Liver (tissue), 3 donors: ENCODE measurements around the gene SYT2.

ENCODE experiments used
- GABPA ChIP-seq, 2 donors: IDR thresholded peaks in 1 of 2; conservative IDR thresholded peaks in 1 of 2; 2 replicates each; pipeline ENCODE4 v1.6.1; 2016; ENCODE audit warnings: antibody characterized with exemption in 2 of 2, mild to moderate bottlenecking in 1 of 2, moderate library complexity in 1 of 2
- JUND ChIP-seq, 2 donors: IDR thresholded peaks; 2 replicates each; pipeline ENCODE4 v1.6.1; 2016; ENCODE audit warnings: antibody characterized with exemption in 2 of 2
- RAD21 ChIP-seq, 2 donors: IDR thresholded peaks; 2 replicates each; pipeline ENCODE4 v1.6.1; 2016; ENCODE audit warnings: antibody characterized with exemption in 2 of 2, mild to moderate bottlenecking in 2 of 2
- SP1 ChIP-seq: IDR thresholded peaks from 2 replicates; pipeline ENCODE4 v1.6.1; 2018; ENCODE audit warnings: antibody characterized with exemption, mild to moderate bottlenecking
- TF ChIP-seq, protein P1 (sequence below): fragments of 150-350 bp; IDR thresholded peaks from 2 replicates; pipeline ENCODE4 v1.5.1; 2017; ENCODE audit warnings: improper control_type of control experiment, low read depth, low read length; ENCODE audit not compliant: missing input control
- TF ChIP-seq, protein P2 (sequence below): IDR thresholded peaks from 2 replicates; pipeline ENCODE4 v1.6.1; 2016; ENCODE audit warnings: antibody characterized with exemption
- TF ChIP-seq, protein P3 (sequence below): IDR thresholded peaks from 2 replicates; pipeline ENCODE4 v1.6.1; 2016; ENCODE audit warnings: antibody characterized with exemption, mild to moderate bottlenecking
- donor health status: healthy.
- donor health status: healthy.

DNA sequence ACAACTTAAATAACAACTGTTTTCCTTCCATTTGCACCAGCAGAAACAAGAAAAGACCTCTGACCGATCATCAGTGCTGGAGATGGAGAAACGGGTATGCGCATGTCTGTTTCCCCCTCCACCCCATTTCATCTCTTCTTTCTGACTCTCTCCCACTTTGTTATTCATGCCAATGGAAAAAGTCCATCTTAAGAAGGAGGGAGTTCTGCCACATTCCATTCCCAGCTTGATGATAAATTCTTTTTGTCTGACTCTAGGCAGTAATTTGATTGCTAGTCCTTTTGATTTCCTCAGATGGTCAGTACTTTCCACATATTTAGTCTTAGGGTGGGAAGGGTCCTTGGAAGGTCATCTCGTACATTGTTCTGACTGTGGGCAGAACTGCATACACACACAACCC lies 142.5 kb downstream of the SYT2 start:
- TF ChIP-seq RAD21 (IDR thresholded peaks at IDR 0.05) = no peak
- TF ChIP-seq, protein P1, sequence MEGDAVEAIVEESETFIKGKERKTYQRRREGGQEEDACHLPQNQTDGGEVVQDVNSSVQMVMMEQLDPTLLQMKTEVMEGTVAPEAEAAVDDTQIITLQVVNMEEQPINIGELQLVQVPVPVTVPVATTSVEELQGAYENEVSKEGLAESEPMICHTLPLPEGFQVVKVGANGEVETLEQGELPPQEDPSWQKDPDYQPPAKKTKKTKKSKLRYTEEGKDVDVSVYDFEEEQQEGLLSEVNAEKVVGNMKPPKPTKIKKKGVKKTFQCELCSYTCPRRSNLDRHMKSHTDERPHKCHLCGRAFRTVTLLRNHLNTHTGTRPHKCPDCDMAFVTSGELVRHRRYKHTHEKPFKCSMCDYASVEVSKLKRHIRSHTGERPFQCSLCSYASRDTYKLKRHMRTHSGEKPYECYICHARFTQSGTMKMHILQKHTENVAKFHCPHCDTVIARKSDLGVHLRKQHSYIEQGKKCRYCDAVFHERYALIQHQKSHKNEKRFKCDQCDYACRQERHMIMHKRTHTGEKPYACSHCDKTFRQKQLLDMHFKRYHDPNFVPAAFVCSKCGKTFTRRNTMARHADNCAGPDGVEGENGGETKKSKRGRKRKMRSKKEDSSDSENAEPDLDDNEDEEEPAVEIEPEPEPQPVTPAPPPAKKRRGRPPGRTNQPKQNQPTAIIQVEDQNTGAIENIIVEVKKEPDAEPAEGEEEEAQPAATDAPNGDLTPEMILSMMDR = no peak
- TF ChIP-seq, protein P2, sequence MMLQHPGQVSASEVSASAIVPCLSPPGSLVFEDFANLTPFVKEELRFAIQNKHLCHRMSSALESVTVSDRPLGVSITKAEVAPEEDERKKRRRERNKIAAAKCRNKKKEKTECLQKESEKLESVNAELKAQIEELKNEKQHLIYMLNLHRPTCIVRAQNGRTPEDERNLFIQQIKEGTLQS = no peak
- TF ChIP-seq, protein P3, sequence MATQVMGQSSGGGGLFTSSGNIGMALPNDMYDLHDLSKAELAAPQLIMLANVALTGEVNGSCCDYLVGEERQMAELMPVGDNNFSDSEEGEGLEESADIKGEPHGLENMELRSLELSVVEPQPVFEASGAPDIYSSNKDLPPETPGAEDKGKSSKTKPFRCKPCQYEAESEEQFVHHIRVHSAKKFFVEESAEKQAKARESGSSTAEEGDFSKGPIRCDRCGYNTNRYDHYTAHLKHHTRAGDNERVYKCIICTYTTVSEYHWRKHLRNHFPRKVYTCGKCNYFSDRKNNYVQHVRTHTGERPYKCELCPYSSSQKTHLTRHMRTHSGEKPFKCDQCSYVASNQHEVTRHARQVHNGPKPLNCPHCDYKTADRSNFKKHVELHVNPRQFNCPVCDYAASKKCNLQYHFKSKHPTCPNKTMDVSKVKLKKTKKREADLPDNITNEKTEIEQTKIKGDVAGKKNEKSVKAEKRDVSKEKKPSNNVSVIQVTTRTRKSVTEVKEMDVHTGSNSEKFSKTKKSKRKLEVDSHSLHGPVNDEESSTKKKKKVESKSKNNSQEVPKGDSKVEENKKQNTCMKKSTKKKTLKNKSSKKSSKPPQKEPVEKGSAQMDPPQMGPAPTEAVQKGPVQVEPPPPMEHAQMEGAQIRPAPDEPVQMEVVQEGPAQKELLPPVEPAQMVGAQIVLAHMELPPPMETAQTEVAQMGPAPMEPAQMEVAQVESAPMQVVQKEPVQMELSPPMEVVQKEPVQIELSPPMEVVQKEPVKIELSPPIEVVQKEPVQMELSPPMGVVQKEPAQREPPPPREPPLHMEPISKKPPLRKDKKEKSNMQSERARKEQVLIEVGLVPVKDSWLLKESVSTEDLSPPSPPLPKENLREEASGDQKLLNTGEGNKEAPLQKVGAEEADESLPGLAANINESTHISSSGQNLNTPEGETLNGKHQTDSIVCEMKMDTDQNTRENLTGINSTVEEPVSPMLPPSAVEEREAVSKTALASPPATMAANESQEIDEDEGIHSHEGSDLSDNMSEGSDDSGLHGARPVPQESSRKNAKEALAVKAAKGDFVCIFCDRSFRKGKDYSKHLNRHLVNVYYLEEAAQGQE = no peak
- no peak for TF ChIP-seq GABPA (IDR thresholded peaks at IDR 0.05 in 1 of 2, conservative IDR thresholded peaks at IDR 0.05 in 1 of 2)
- TF ChIP-seq JUND (IDR thresholded peaks at IDR 0.05) = no peak
- TF ChIP-seq SP1 = no peak
